NCI-H2227 (cell line): ENCODE results near the gene RILP.

ENCODE experiments used
- DNase-seq: peaks from one replicate; lab custom pipeline; 2025; ENCODE audit not compliant: unreplicated experiment; lab: John Stamatoyannopoulos, UW

Gene RILP

DNA sequence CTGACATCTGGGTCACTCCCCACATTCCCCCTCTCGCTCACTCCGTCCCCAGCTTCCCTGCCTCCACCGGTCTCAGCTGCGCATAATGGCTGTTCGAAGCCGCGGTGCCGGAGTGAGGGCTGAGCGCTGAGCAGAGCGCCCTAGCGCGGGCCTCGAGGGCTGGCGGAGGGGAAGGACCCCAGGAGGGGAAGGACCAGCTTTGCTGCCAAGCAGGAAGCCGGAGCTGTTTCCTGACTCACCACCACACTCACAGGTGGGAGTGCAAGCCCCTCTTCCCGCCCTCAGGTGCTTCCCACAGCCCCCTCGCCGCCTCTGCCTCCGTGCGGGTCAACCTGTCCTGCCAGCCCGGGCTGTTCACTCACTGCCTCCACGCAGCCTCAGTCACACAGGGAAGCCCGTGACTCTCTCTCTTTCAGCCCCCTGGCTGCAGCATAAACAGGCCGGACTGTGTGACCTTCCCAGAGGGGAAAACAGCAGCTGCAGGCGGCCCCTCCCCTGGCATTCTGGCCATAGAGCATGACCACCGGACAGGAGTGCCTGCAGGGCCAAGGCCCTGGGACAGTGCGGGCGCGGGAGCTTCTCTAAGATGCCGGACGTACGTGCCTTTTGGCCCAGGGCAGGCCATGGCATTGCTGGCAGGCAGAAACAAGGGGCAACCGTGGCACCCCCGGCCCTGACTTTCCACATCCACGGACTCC lies 44.7 kb downstream of the RILP start:
- peak; percentile 8 for DNase-seq

DNA sequence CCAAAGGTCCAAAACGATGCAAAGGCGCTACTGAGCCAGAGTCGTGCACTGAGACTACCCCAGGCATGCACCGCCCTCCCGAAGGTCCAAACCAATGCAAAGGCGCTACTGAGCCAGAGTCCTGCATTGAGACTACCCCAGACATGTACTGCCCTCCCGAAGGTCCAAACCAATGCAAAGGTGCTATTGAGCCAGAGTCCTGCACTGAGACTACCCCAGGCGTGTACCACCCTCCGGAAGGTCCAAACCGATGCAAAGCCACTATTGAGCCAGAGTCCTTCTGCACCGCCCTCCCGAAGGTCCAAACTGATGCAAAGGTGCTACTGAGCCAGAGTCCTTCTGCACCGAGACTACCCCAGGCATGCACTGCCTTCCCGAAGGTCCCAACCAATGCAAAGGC lies 48.1 kb downstream of the RILP start:
- DNase-seq = no peak

DNA sequence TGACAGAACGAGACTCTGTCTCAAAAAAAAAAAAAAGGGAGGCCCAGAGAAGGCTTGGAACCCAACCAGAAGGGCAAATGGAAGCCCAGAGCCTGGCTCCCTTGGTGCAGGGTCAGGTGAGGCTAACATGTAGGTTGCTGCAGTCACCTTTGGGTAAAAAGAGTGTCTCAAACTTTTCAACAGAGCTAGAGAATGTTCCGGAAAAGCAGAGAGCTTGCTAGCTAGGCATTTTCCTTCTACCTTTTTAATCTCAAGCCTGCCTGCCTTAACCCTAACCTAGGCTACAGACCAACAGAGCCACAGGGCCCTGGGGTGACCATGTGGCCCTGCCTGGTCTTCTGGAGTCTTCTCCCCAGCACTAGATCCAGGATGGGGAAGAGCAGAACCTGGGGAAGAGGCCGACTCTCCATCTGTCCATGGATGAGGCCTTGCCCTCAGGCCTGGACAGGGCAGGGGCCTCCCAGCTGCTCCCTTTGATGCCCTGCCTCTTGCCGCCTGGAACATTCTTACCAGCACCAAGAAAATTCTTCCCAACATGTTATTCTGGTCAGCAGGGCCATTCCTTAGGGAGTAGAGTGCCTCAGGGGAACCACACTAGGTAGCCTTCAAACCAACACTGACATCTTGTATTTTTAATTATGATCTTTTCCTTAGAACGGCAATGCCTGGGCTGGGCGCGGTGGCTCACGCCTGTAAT lies 51.1 kb downstream of the RILP start:
- no peak for DNase-seq

DNA sequence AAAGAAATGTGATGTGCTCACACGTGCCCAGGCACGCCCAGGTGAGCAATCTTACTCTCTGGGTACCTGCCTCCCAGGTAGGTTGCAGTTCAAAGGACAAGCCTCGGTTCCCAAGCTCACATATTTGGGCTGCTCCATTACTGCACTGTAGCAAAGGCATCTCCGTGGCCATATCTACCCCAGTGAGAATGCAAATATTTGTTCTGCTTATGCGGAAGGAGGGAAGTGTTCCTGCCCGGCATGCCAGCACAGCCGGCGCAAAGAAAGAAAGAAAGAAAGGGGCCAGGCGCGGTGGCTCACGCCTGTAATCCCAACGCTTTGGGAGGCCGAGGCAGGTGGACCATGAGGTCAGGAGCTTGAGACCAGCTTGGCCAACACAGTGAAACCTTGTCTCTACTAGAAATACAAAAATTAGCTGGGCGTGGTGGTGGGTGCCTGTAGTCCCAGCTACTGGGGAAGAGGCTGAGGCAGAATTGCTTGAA lies 51.8 kb downstream of the RILP start:
- no peak for DNase-seq
